ENCODE results near the gene SNAI3. TPM values are rescaled to one million over a fixed set of nuclear protein-coding genes. Genes with fewer than 3 reads are reported as not detected.

The SNAI3 gene
- total RNA-seq, 1 donor from 2014 or later: not detected

DNA sequence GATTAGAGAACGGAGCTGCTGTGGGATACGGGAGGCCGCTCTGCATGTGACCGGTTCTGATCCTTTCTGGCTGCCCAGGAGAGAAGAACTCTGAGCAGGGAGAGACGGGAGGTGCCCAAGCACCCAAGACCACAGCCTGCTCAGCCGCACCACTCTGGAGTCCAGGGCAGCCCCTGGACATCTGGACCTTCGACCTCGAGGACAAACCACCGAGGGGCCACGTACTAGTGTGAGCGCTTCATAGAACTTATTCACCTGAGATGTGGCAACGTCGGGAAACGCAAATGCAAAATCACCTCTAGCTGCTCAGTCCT lies 14.0 kb upstream of the SNAI3 start:
- FAIRE-seq (no peak), DNase-seq (ENCODE audit: low read depth) (no peak)

DNA sequence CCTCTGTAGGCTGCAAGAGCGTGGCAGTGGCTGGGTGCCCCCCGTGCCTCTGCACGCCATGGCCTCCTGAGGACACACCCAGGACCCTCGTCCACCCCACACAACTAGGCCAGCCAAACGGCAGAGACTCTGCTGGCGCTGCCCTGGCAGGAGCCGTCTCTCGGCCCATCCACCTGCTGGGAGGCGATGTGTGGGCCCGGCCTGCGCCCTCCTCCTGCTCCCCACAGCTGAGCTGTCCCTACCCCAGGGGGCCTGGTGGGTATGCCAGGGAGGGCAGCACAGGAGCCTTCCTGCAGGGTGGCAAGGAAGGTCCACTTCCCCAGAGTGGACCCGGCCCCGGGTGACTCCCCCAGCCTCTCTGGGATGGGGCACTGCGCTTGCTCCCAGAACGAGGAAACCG lies 12.9 kb upstream of the SNAI3 start:
- H3K36me3 ChIP-seq (ENCODE audit: control insufficient read depth, insufficient read depth, low read length): peaks cover 3% of the 10 kb centered on the region
- H3K27me3 ChIP-seq (ENCODE audit: control insufficient read depth, insufficient read depth, low read length): no peaks in the 10 kb centered on the region
- no peak overlapping the region for H3K4me3 ChIP-seq (ENCODE audit: low read depth, low read length)
- DNase-seq (ENCODE audit: low read depth) (no peak), FAIRE-seq (no peak)
- TF ChIP-seq, protein P1, sequence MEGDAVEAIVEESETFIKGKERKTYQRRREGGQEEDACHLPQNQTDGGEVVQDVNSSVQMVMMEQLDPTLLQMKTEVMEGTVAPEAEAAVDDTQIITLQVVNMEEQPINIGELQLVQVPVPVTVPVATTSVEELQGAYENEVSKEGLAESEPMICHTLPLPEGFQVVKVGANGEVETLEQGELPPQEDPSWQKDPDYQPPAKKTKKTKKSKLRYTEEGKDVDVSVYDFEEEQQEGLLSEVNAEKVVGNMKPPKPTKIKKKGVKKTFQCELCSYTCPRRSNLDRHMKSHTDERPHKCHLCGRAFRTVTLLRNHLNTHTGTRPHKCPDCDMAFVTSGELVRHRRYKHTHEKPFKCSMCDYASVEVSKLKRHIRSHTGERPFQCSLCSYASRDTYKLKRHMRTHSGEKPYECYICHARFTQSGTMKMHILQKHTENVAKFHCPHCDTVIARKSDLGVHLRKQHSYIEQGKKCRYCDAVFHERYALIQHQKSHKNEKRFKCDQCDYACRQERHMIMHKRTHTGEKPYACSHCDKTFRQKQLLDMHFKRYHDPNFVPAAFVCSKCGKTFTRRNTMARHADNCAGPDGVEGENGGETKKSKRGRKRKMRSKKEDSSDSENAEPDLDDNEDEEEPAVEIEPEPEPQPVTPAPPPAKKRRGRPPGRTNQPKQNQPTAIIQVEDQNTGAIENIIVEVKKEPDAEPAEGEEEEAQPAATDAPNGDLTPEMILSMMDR (IDR thresholded peaks at IDR 0.05; ENCODE audit: insufficient read depth, low read length, severe bottlenecking): no peak

More for the DNA sequence above, 14.0 kb upstream of the SNAI3 start:
- Histone ChIP-seq H3K36me3 (ENCODE audit: control insufficient read depth, insufficient read depth, low read length) (peaks cover 3% of the 10 kb centered on the region), H3K4me3 (ENCODE audit: low read depth, low read length) (no peak overlapping the region), H3K27me3 (ENCODE audit: control insufficient read depth, insufficient read depth, low read length) (no peaks in the 10 kb centered on the region)
- TF ChIP-seq, protein P1 (IDR thresholded peaks at IDR 0.05; ENCODE audit: insufficient read depth, low read length, severe bottlenecking): no peak

DNA sequence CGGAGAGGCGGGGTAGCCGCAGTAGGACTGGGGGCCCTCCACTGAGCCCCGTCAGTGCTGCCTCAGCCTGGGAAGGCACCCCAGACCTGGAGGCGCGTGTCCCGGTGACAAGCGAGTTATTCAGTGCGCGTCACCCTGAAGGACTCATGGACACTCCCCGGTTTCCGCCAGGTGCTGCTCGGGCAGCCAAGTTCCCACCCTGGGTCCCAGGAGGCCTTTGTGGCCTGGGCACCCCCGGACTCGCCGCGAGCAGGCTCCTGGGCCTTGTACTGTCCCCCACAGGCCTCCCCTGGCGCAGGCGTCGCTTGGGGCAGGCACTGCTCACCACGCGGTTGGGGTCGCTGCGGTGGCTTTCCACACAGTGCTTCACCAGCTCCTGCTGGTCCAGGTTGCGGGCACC lies 12.3 kb upstream of the SNAI3 start:
- DNase-seq (ENCODE audit: low read depth): no peak
- TF ChIP-seq, protein P1 (IDR thresholded peaks at IDR 0.05; ENCODE audit: insufficient read depth, low read length, severe bottlenecking): no peak
- Histone ChIP-seq H3K27me3 (ENCODE audit: control insufficient read depth, insufficient read depth, low read length) (no peaks in the 10 kb centered on the region), H3K36me3 (ENCODE audit: control insufficient read depth, insufficient read depth, low read length) (peaks cover 3% of the 10 kb centered on the region), H3K4me3 (ENCODE audit: low read depth, low read length) (no peak overlapping the region)
- FAIRE-seq: no peak

DNA sequence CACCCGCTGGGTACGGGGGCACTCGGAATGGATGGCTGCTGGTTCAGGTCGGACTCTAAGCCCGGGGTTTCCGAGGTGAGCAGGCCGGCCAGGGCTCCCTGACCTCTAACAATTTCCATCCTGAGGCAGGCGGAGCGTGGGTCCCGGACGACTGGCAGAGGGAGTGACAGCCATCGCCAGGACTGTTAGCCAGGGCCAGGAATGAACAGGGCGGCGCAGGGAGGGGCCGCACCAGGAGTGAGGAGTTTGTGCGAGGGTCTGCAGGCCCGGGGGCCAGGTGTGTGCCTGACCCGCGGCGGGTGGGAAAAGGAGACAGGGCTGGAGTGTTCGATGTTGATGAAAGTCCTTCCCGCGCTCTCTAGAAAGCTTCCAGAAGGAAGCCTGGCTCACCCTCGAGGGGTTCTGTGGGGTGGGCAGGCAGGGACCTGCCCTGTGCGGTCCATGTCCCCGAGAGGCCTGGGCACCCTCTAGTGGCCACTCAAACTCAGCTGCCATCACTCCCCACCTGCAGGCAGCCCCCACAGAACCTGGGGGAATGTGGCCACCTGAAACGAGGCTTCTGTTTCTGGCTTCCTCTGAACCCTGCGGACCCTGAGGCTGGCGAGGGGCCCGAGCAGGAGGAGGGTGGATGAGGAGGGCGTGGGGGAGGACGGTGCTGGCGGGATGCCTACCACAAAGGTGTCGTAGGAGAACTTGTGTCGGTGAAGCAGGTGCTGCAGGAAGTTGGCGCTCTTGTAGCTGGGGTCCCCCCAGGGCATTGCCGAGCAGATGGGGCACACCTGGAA lies 11.7 kb upstream of the SNAI3 start:
- Histone ChIP-seq H3K36me3 (ENCODE audit: control insufficient read depth, insufficient read depth, low read length) (peaks cover 3% of the 10 kb centered on the region), H3K27me3 (ENCODE audit: control insufficient read depth, insufficient read depth, low read length) (no peaks in the 10 kb centered on the region), H3K4me3 (ENCODE audit: low read depth, low read length) (no peak overlapping the region)
- no peak for DNase-seq (ENCODE audit: low read depth)
- no peak for FAIRE-seq
- TF ChIP-seq, protein P1 (IDR thresholded peaks at IDR 0.05; ENCODE audit: insufficient read depth, low read length, severe bottlenecking): peak; percentile 49

DNA sequence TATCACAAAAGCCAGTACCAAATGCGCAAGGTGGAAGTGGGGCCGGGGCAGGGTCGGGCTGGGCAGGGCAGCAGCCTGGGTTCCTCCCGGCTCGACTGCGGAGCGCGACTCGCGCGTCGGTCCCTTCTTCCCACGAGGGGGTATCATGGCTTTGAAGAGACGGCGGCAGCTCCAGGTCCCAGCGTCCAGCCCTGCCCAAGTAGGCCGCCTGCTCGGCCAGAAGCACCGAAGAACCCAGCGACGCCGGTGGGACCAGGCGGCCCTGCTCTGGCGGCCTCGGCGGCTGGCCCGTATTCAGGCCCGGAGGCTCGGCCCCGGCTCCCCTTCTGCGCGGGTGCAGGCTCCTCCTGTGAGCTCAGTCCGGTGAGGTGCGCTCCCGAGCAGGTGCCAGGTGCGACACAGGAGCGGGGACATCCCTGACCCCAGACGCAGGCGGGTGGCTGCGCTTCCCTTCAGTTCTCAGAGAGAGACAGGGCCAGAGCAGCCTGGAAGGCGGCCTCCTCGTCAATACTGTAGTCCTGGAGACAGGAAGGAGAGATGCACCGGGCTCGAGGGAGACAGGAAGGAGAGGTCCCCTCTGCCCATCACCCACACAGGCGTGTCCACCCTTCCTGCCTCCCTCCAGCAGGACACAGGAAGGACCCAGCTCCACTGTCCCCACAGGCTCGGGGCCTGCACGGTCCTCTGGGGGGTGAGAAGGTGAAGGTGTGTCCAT lies 11.0 kb upstream of the SNAI3 start:
- H3K27me3 ChIP-seq (ENCODE audit: control insufficient read depth, insufficient read depth, low read length): no peaks in the 10 kb centered on the region
- FAIRE-seq (no peak), DNase-seq (ENCODE audit: low read depth) (no peak)
- H3K4me3 ChIP-seq (ENCODE audit: low read depth, low read length): no peak overlapping the region
- H3K36me3 ChIP-seq (ENCODE audit: control insufficient read depth, insufficient read depth, low read length): peaks cover 3% of the 10 kb centered on the region
- TF ChIP-seq, protein P1 (IDR thresholded peaks at IDR 0.05; ENCODE audit: insufficient read depth, low read length, severe bottlenecking): no peak

Data from bronchial epithelial cell (primary cell).